Urinary bladder (tissue), 4 donors: ENCODE measurements around the gene WRNIP1. TPM values are rescaled to one million over a fixed set of nuclear protein-coding genes. Genes with fewer than 3 reads are reported as not detected.

Experiments
- DNase-seq: peaks from one replicate; pipeline ENCODE4 v3.0.0-alpha.2; 2015; ENCODE audit errors: extremely low spot score
- H3K27ac ChIP-seq: one replicate; pipeline ENCODE4 v1.5.1; 2013; ENCODE audit warnings: low read depth, mild to moderate bottlenecking, moderate library complexity
- H3K36me3 ChIP-seq: one replicate; pipeline ENCODE4 v1.6.1; 2013; ENCODE audit warnings: mild to moderate bottlenecking, moderate library complexity; ENCODE audit not compliant: insufficient read depth
- H3K4me1 ChIP-seq: one replicate; pipeline ENCODE4 v1.6.1; 2013; ENCODE audit warnings: mild to moderate bottlenecking, moderate library complexity; ENCODE audit not compliant: insufficient read depth
- H3K4me3 ChIP-seq: one replicate; pipeline ENCODE4 v1.5.1; 2013; ENCODE audit warnings: low read depth, low read length
- WGBS: extraction: QIAGEN DNeasy Blood & Tissue Kit; methylation state at CpG from one replicate; pipeline ENCODE4 v1.1.7; 2013; 5-methylcytosine and 5-hydroxymethylcytosine counted together
- polyA plus RNA-seq: library from polyadenylated mRNA; stranded (reverse); fragments of 200-250 nt; gene quantifications from one replicate; pipeline ENCODE4 v1.2.3, GENCODE V29; 2013
- total RNA-seq: library from RNA; depleted of rRNA; stranded (reverse); fragments of >200 nt; gene quantifications from one replicate; pipeline ENCODE4 v1.2.3, GENCODE V29; 2014
- donor health status: healthy with polysubstance abuse.
- donor health status: healthy.

Gene WRNIP1
- total and polyA plus RNA-seq, 2 donors: 31.5 to 42.1 TPM

GRCh38 chr6:2803731-2804429, 38.7 kb downstream of the WRNIP1 start:
- no peaks in the 10 kb centered on the region for H3K4me1 ChIP-seq
- 88% methylated on average over 7 of the region's 7 CpGs for WGBS
- DNase-seq: no peak
- no peak overlapping the region for H3K4me3 ChIP-seq
- no peak overlapping the region for H3K27ac ChIP-seq
- H3K36me3 ChIP-seq: no peaks in the 10 kb centered on the region

DNA sequence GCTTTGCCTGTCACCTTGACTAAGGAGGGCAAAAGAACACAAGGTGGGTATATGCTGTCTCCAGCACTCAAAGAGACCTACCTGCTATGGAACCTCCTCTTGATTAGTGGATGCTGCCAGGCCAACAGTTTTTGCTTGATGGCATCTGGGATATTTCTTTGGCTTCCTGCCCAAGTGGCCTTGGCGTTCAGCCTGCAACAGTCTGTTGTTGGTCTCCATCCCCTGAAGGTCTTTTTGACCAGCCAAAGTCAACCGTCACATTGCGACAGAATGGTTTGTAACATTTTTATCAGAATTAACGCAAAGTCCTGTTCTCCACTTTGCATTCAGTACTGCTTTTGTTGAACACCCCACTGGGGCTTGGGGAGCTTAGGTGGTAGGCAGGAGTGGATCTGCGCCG, 39.3 kb downstream of the WRNIP1 start:
- H3K27ac ChIP-seq: no peak overlapping the region
- H3K36me3 ChIP-seq: no peaks in the 10 kb centered on the region
- no peaks in the 10 kb centered on the region for H3K4me1 ChIP-seq
- WGBS: 81% methylated on average over 6 of the region's 6 CpGs
- DNase-seq: no peak
- no peak overlapping the region for H3K4me3 ChIP-seq

- Histone ChIP-seq H3K4me3 (no peak overlapping the region), H3K36me3 (no peaks in the 10 kb centered on the region), H3K4me1 (no peaks in the 10 kb centered on the region), H3K27ac (no peak overlapping the region)
- DNase-seq: no peak
- 98% methylated on average over 14 of the region's 14 CpGs for WGBS
Measured at GRCh38 chr6:2805031-2805430, 39.8 kb downstream of the WRNIP1 start.

GRCh38 chr6:2806644-2807043, 41.5 kb downstream of the WRNIP1 start:
- WGBS: 80% methylated on average over 3 of the region's 3 CpGs
- Histone ChIP-seq H3K4me1 (no peaks in the 10 kb centered on the region), H3K4me3 (no peak overlapping the region), H3K36me3 (no peaks in the 10 kb centered on the region), H3K27ac (no peak overlapping the region)
- DNase-seq: no peak

GRCh38 chr6:2807342-2808090, 42.3 kb downstream of the WRNIP1 start:
- WGBS: 67% methylated on average over 9 of the region's 9 CpGs

GRCh38 chr6:2809015-2809414, 43.8 kb downstream of the WRNIP1 start:
- Histone ChIP-seq H3K4me3 (no peak overlapping the region), H3K36me3 (no peaks in the 10 kb centered on the region)
- 91% methylated on average over 2 of the region's 2 CpGs for WGBS

More at GRCh38 chr6:2807342-2808090, 42.3 kb downstream of the WRNIP1 start:
- Histone ChIP-seq H3K27ac (no peak overlapping the region), H3K4me1 (no peaks in the 10 kb centered on the region), H3K36me3 (no peaks in the 10 kb centered on the region), H3K4me3 (no peak overlapping the region)
- no peak for DNase-seq

DNA sequence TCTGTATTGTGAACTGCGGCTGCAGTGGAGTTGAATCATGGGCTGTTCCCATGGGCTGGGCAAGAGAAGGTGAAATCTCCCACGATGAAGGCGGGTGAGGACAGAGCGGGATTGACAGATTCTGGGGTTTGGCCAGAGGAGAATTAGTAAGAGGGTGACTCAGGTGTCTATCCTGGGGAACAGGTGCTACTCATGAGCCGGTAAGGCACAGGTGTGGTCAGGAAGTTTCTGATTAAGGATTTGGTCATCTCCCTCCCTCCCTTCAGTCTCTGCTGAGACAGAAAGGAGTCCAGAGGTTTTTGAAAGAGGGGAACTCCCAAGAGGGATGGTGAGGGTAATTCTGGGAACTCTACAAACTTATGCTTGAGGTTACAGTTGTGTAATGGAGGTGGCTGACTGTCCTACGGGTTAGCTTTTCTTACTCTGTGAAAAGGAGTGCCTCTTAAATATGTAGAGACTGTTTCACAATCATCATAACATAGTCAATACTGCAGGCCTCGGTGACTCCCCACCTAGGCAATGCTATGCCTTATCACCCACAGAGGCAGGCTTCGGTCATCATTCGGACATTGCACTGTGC, 45.0 kb downstream of the WRNIP1 start:
- DNase-seq: no peak
- WGBS: 86% methylated on average over 9 of the region's 9 CpGs
- H3K27ac ChIP-seq: no peak overlapping the region

More at GRCh38 chr6:2809015-2809414, 43.8 kb downstream of the WRNIP1 start:
- H3K4me1 ChIP-seq: no peaks in the 10 kb centered on the region
- DNase-seq: no peak
- H3K27ac ChIP-seq: no peak overlapping the region

DNA sequence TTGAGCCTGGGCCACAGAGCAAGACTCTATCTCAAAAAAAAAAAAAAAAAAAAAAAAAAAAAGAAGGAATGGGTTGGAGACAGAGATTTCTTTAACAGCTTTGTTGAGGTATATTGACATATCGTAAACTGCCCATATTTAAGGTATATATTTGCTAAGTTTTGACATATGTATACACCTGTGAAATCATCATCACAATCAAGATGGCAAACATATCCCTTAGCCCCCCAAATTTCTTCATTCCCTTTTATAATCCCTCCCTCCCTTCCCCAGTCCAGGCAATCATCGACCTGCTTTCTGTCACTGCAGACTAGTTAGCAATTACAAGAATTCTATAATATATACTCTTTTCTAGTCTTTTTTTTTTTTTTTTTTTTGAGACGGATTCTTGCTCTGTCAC, 47.5 kb downstream of the WRNIP1 start:
- Histone ChIP-seq H3K27ac (no peak overlapping the region), H3K4me1 (no peaks in the 10 kb centered on the region), H3K4me3 (no peak overlapping the region), H3K36me3 (no peaks in the 10 kb centered on the region)
- DNase-seq: no peak
- 94% methylated on average over 3 of the region's 3 CpGs for WGBS

More for the DNA sequence above, 45.0 kb downstream of the WRNIP1 start:
- no peaks in the 10 kb centered on the region for H3K36me3 ChIP-seq
- H3K4me1 ChIP-seq: no peaks in the 10 kb centered on the region
- no peak overlapping the region for H3K4me3 ChIP-seq

GRCh38 chr6:2816158-2816557, 51.0 kb downstream of the WRNIP1 start:
- no peak overlapping the region for H3K27ac ChIP-seq
- no peaks in the 10 kb centered on the region for H3K36me3 ChIP-seq
- H3K4me1 ChIP-seq: no peaks in the 10 kb centered on the region
- no peak for DNase-seq
- H3K4me3 ChIP-seq: no peak overlapping the region

DNA sequence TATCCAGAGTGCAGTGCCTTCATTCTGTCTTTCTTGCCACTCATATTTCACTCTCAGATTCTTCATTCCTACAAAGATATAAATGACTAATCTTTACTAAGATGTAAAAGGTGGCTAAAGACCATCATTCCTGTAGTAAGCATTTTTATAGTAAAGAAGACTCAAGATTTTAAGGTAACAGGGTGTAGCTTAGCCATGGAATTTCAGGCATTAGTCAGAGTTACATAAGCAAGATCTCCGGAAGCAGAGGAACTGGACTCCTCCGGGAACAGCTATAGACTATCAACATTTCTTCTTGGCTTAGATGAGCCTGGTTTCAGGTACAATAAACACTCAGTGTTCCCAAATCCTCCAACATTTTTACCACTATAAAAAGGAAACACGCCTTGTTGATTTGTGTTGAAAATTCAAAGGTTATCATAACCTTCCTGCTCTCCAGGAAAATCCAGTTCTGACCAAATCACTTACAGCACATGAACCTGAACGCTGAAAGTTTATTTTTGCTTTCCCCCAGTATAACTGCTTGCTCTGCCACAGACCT, 52.8 kb downstream of the WRNIP1 start:
- H3K4me1 ChIP-seq: no peaks in the 10 kb centered on the region
- H3K27ac ChIP-seq: no peak overlapping the region
- no peaks in the 10 kb centered on the region for H3K36me3 ChIP-seq
- H3K4me3 ChIP-seq: no peak overlapping the region
- 17% methylated on average over 4 of the region's 4 CpGs for WGBS
- DNase-seq: no peak

- H3K36me3 ChIP-seq: no peaks in the 10 kb centered on the region
- WGBS: 16% methylated on average over 3 of the region's 3 CpGs
- H3K27ac ChIP-seq: no peak overlapping the region
- DNase-seq: no peak
- no peak overlapping the region for H3K4me3 ChIP-seq
- no peaks in the 10 kb centered on the region for H3K4me1 ChIP-seq
Measured at GRCh38 chr6:2818593-2818992, 53.4 kb downstream of the WRNIP1 start.

- Histone ChIP-seq H3K27ac (no peak overlapping the region), H3K4me1 (no peaks in the 10 kb centered on the region), H3K36me3 (no peaks in the 10 kb centered on the region), H3K4me3 (no peak overlapping the region)
- DNase-seq: no peak
- 82% methylated on average over 5 of the region's 5 CpGs for WGBS
Measured at GRCh38 chr6:2819115-2819514, 53.9 kb downstream of the WRNIP1 start.

- 72% methylated on average over 7 of the region's 7 CpGs for WGBS
- Histone ChIP-seq H3K27ac (no peak overlapping the region), H3K36me3 (no peaks in the 10 kb centered on the region), H3K4me3 (no peak overlapping the region), H3K4me1 (no peaks in the 10 kb centered on the region)
- DNase-seq: no peak
Measured at GRCh38 chr6:2819978-2820377, 54.8 kb downstream of the WRNIP1 start.

- Histone ChIP-seq H3K36me3 (no peaks in the 10 kb centered on the region), H3K4me3 (no peak overlapping the region), H3K4me1 (no peaks in the 10 kb centered on the region), H3K27ac (no peak overlapping the region)
- no peak for DNase-seq
- 87% methylated on average over 2 of the region's 2 CpGs for WGBS
Measured at GRCh38 chr6:2820415-2820814, 55.2 kb downstream of the WRNIP1 start.
